CD4-positive, alpha-beta T cell treated with Interleukin-17A for 4 hours (primary cell): Measurements from ENCODE around the gene EEFSEC.

Experiments
- DNase-seq: peaks from one replicate; pipeline ENCODE4 v3.0.0-alpha.2; 2020; ENCODE audit warnings: mixed read lengths

EEFSEC gene

GRCh38 chr3:128318275-128318941 lies 165.1 kb downstream of the EEFSEC start:
- DNase-seq = no peak

- DNase-seq = no peak
Observed at GRCh38 chr3:128319107-128319506, 165.8 kb downstream of the EEFSEC start.

GRCh38 chr3:128319741-128320141 lies 166.5 kb downstream of the EEFSEC start:
- DNase-seq = no peak

- no peak for DNase-seq
Observed at GRCh38 chr3:128320551-128321340, 167.5 kb downstream of the EEFSEC start.

GRCh38 chr3:128321418-128321817 lies 168.1 kb downstream of the EEFSEC start:
- no peak for DNase-seq

- peak; percentile 79 for DNase-seq
Observed at GRCh38 chr3:128322030-128323022, 169.0 kb downstream of the EEFSEC start.

GRCh38 chr3:128323206-128324081 lies 170.2 kb downstream of the EEFSEC start:
- DNase-seq = no peak

GRCh38 chr3:128324911-128325592 lies 171.8 kb downstream of the EEFSEC start:
- DNase-seq = no peak

- DNase-seq = no peak
Observed at GRCh38 chr3:128326051-128326823, 173.0 kb downstream of the EEFSEC start.

GRCh38 chr3:128327606-128328031 lies 174.3 kb downstream of the EEFSEC start:
- no peak for DNase-seq

- DNase-seq = no peak
Observed at GRCh38 chr3:128328546-128329458, 175.5 kb downstream of the EEFSEC start.

GRCh38 chr3:128329491-128330213 lies 176.4 kb downstream of the EEFSEC start:
- no peak for DNase-seq

- no peak for DNase-seq
Observed at GRCh38 chr3:128330214-128330842, 177.0 kb downstream of the EEFSEC start.

- no peak for DNase-seq
Observed at GRCh38 chr3:128334086-128334645, 180.9 kb downstream of the EEFSEC start.

- DNase-seq = no peak
Observed at GRCh38 chr3:128334766-128335165, 181.5 kb downstream of the EEFSEC start.

GRCh38 chr3:128335621-128336296 lies 182.5 kb downstream of the EEFSEC start:
- DNase-seq = no peak
